ENCODE measurements around the gene URB1. TPM values are rescaled to one million over a fixed set of nuclear protein-coding genes. Genes with fewer than 3 reads are reported as not detected.

The URB1 gene
- total RNA-seq, 2 experiments from 2014 or later: 17.4 to 19.4 TPM

DNA sequence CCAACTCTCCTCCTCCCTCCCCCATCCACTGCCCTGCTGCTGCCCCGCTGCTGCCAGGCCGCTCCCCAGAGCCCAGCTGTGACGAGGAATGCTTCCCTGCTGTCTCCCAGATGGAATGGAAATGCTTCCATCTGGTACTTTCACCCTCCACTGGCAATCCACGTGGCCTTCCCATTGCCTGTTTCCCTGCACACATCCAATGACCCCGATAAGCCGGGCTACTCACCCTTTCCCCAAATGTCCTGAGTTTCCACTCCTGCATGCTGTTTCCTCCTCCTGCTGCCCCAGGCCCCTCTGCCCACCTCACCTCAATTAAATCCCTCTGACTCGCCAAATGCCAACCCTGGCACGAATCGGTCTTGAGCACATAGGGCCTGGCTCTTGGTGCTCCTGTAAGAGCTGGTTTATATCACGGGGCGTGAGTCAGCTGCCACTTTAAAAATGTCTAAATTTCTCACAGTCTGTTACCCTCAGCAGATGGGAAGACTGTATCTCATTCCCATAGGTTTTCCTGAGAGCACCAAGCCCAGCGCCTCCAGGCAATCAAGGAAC, 57.8 kb downstream of the URB1 start:
- CTCF ChIA-PET: interaction anchor here (1.0 kb wide), 1 partner anchor 9 kb away, joined by 3 read pairs; no protein-coding TSS in a partner anchor
- Mint-ChIP-seq H3K9me3 (ENCODE audit: insufficient read depth) (no peaks in the 10 kb centered on the region), H3K4me3 (no peak overlapping the region), H3K36me3 (ENCODE audit: low read depth) (peaks cover 68% of the 10 kb centered on the region), H3K27ac (no peak overlapping the region), H3K27me3 (ENCODE audit: low read depth) (no peaks in the 10 kb centered on the region), H3K4me1 (ENCODE audit: low read depth) (no peaks in the 10 kb centered on the region)
- POLR2A ChIA-PET: interaction anchor here (0.6 kb wide), 1 partner anchor 15 kb away, joined by 3 read pairs; no protein-coding TSS in a partner anchor
- no peak for ATAC-seq
- DNase-seq: no peak

DNA sequence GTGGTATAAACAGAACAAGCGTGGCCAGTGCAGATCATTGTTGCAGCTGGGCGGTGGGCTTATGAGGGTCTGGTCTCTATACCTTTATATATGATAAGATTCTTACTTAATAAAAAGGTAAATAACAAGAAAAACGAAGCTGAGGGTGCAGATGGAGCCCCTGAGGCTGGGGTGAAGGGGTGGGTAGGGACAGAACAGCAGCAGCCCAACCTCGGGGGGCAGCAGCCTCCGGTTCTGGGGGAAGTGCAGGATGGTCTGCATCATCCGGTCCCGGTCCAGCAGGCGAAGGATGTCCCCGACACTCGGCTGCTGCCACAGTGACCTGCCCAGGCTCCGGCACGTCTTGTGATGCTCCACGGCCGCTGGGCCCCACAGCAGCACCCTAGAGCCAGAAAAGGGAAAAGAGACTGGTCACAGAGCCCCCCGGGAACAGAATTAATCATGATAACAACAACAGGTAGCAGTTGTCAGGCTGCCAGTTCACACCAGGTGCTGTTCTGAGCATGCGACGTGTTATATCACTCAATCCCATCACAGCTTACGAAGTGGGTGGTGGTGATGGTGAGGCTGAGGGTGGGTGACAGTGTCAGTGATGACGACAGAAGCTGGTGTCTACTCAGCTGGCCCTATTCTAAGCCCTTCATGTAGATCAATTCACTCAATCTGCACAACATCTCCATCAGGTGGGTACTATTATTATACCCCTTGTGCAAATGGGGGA, 58.7 kb downstream of the URB1 start:
- no peaks in the 10 kb centered on the region for H3K9me3 Mint-ChIP-seq (ENCODE audit: insufficient read depth)
- no peaks in the 10 kb centered on the region for H3K4me1 Mint-ChIP-seq (ENCODE audit: low read depth)
- ATAC-seq: no peak
- H3K36me3 Mint-ChIP-seq (ENCODE audit: low read depth): peaks cover 67% of the 10 kb centered on the region
- no peak for DNase-seq
- ChIA-PET CTCF (no interaction called here), POLR2A (no interaction called here)
- H3K27ac Mint-ChIP-seq: no peak overlapping the region
- no peak overlapping the region for H3K4me3 Mint-ChIP-seq
- no peaks in the 10 kb centered on the region for H3K27me3 Mint-ChIP-seq (ENCODE audit: low read depth)

DNA sequence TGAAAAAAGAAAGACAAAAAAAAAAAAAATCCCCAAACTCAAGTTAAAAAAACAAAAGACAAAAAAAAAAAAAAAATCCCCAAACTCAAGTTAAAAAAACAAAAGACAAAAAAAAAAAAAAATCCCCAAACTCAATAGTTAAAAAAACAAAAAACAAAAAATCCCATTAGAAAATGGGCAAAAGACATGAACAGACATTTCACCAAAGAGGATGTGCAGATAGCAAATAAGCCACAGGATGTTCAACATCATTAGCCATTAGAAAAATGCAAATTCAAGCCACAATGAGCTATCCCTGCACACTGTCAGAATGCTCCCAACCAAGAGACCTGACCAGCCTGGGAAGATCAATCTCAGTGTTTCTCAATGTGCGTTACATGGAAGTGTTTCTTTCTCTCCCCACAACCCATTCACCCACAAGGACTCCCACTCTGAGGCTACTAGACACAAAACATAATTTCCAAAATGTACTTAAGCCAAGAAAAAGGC, 60.3 kb downstream of the URB1 start:
- H3K27me3 Mint-ChIP-seq (ENCODE audit: low read depth): no peaks in the 10 kb centered on the region
- peaks cover 64% of the 10 kb centered on the region for H3K36me3 Mint-ChIP-seq (ENCODE audit: low read depth)
- H3K27ac Mint-ChIP-seq: no peak overlapping the region
- POLR2A ChIA-PET: no interaction called here
- no peaks in the 10 kb centered on the region for H3K4me1 Mint-ChIP-seq (ENCODE audit: low read depth)
- DNase-seq (no peak), ATAC-seq (no peak)
- H3K4me3 Mint-ChIP-seq: no peak overlapping the region
- no peaks in the 10 kb centered on the region for H3K9me3 Mint-ChIP-seq (ENCODE audit: insufficient read depth)
- CTCF ChIA-PET: no interaction called here

DNA sequence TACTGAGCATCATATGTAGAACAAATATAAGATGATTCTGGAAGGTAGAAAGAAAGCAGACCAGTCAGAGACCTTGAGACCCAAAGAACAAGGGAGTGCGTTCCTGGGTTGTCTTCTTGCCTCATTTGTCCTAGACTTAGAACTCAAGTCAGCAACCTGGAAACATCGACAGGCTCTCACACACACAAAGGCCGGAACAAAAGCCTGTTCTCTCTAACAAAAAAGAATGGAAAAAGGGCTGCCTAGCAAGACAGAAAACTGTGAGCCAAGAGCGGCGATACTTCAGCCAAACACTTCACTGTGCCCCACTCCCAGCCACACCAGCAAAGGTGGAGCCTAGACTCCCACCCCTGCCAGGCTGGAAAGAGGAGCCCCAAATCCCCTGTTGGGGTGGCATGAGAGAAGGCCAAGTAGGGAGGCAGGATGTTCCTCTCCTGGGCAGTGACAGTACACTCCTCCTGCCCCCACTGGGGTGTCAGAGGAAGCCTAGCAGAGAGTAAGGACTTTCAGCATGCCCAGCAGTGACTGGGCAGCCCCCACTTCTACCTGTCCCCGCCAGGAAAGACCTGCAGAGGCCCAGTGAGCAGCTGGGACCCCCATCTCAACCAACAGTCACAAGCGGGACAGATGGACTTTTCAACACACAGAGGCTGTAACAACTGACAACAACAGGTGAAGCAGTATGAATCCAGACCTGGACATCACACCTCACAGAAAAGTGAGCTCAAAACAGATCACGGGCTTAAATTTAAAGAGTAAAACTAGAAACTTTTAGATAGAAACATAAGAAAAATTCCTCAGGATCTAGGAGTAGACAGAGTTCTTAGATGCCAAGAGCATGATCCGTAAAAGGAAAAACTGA, 61.1 kb downstream of the URB1 start:
- Mint-ChIP-seq H3K9me3 (ENCODE audit: insufficient read depth) (no peaks in the 10 kb centered on the region), H3K4me3 (no peak overlapping the region), H3K4me1 (ENCODE audit: low read depth) (no peaks in the 10 kb centered on the region), H3K27ac (no peak overlapping the region), H3K27me3 (ENCODE audit: low read depth) (no peaks in the 10 kb centered on the region), H3K36me3 (ENCODE audit: low read depth) (peaks cover 69% of the 10 kb centered on the region)
- POLR2A ChIA-PET: no interaction called here
- ATAC-seq (no peak), DNase-seq (no peak)
- CTCF ChIA-PET: no interaction called here

DNA sequence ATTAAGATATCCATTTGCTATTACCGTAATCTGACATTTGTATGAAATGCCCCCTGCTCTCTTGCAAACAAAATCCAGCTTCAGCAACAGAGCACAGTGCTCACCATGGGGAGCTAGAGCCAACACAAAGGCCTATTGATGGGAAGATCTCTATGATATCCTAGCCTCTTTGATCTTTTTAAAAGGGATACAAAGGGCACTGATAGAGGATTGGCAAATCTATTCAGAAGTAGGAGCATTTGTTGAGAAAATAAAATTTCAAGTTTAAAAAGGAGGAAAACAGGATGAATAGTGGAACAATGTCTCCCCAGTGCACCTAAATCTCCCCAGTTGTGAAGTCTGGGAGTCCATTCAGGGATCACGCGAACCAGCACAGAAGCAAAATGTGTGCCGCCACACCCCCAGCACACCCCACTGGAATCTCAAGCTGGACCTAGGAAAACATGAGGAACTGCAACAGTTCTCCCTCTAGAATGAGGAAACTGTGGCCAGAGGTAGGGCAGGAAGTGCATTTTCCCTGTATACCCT, 62.0 kb downstream of the URB1 start:
- no peak for ATAC-seq
- no peaks in the 10 kb centered on the region for H3K27me3 Mint-ChIP-seq (ENCODE audit: low read depth)
- ChIA-PET CTCF (no interaction called here), POLR2A (no interaction called here)
- peaks cover 68% of the 10 kb centered on the region for H3K36me3 Mint-ChIP-seq (ENCODE audit: low read depth)
- no peak overlapping the region for H3K27ac Mint-ChIP-seq
- no peaks in the 10 kb centered on the region for H3K4me1 Mint-ChIP-seq (ENCODE audit: low read depth)
- no peak for DNase-seq
- no peaks in the 10 kb centered on the region for H3K9me3 Mint-ChIP-seq (ENCODE audit: insufficient read depth)
- H3K4me3 Mint-ChIP-seq: no peak overlapping the region

GRCh38 chr21:32329776-32330175, 63.0 kb downstream of the URB1 start:
- no peaks in the 10 kb centered on the region for H3K27me3 Mint-ChIP-seq (ENCODE audit: low read depth)
- H3K9me3 Mint-ChIP-seq (ENCODE audit: insufficient read depth): no peaks in the 10 kb centered on the region
- DNase-seq: no peak
- H3K27ac Mint-ChIP-seq: no peak overlapping the region
- CTCF ChIA-PET: no interaction called here
- H3K36me3 Mint-ChIP-seq (ENCODE audit: low read depth): peaks cover 64% of the 10 kb centered on the region
- no peak for ATAC-seq
- H3K4me3 Mint-ChIP-seq: no peak overlapping the region
- no peaks in the 10 kb centered on the region for H3K4me1 Mint-ChIP-seq (ENCODE audit: low read depth)
- POLR2A ChIA-PET: no interaction called here

- no peak for DNase-seq
- Mint-ChIP-seq H3K27me3 (ENCODE audit: low read depth) (no peaks in the 10 kb centered on the region), H3K4me3 (no peak overlapping the region), H3K9me3 (ENCODE audit: insufficient read depth) (no peaks in the 10 kb centered on the region), H3K36me3 (ENCODE audit: low read depth) (peaks cover 65% of the 10 kb centered on the region), H3K4me1 (ENCODE audit: low read depth) (no peaks in the 10 kb centered on the region), H3K27ac (no peak overlapping the region)
- POLR2A ChIA-PET: no interaction called here
- no peak for ATAC-seq
- CTCF ChIA-PET: no interaction called here
Measured at GRCh38 chr21:32329331-32329730, 63.5 kb downstream of the URB1 start.

DNA sequence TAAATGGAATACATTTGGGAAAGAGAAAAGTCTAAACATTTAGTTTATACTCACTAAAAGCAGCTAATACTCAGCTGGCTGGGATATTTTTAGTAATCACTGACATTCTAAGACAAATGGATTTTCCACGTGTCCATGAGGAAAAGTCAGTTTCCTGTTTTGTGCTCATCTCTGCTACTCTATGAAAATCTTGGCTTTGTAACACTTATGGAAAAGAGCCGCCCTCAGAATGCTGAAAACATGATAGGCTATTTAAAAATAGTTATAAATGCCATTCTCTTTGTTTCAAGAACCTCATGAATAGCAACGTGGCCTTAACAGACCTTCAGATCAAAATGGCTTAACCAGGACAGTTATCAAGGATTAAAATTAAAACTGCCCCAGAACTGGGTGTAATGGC, 64.2 kb downstream of the URB1 start:
- Mint-ChIP-seq H3K4me3 (no peak overlapping the region), H3K27ac (no peak overlapping the region), H3K36me3 (ENCODE audit: low read depth) (peaks cover 68% of the 10 kb centered on the region), H3K27me3 (ENCODE audit: low read depth) (no peaks in the 10 kb centered on the region), H3K9me3 (ENCODE audit: insufficient read depth) (no peaks in the 10 kb centered on the region), H3K4me1 (ENCODE audit: low read depth) (no peaks in the 10 kb centered on the region)
- ChIA-PET CTCF (no interaction called here), POLR2A (no interaction called here)
- no peak for ATAC-seq
- DNase-seq: no peak

DNA sequence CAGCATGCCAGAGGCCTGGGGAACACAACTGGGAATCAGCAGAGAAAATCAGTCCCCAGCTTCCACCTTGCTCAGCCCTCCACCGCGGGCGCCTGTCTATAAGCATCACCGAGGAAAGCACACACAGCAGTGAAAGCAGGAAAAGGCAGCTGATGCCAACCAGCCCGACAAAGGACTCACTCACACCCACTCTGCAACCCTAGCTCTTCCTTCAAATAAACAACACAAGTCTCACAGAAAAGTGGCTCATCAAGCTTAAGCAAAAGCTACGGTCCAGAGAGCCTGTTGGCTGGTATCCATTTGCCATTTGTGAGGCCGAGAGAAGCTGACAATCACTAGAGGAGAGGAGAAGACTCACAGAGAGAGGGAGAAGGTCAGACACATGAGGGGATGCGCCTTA, 67.1 kb downstream of the URB1 start:
- POLR2A ChIA-PET: no interaction called here
- ATAC-seq: no peak
- H3K9me3 Mint-ChIP-seq (ENCODE audit: insufficient read depth): no peaks in the 10 kb centered on the region
- no peak for DNase-seq
- no peaks in the 10 kb centered on the region for H3K4me1 Mint-ChIP-seq (ENCODE audit: low read depth)
- H3K27ac Mint-ChIP-seq: no peak overlapping the region
- no peaks in the 10 kb centered on the region for H3K27me3 Mint-ChIP-seq (ENCODE audit: low read depth)
- H3K4me3 Mint-ChIP-seq: no peak overlapping the region
- H3K36me3 Mint-ChIP-seq (ENCODE audit: low read depth): peaks cover 57% of the 10 kb centered on the region
- CTCF ChIA-PET: no interaction called here

DNA sequence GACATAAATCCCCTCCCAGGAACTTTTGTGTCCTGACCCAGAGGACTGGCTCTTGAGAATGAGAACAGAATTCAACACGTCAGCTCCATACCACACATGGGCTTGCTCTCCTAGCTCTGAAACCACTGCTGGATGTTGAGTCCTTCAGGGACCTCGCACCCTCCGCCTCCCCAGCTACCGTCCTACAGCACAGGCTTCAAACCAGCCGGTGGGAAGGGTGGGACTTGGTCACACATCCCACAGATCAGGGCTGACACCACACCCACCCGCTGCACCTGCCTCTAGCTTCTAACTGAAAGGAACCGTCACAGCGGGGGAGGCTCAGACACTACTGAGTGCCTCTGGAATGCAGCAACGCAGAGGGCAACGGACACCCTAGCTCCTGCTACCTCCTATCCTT, 70.1 kb downstream of the URB1 start:
- Mint-ChIP-seq H3K4me1 (ENCODE audit: low read depth) (no peaks in the 10 kb centered on the region), H3K27ac (no peak overlapping the region), H3K36me3 (ENCODE audit: low read depth) (peaks cover 60% of the 10 kb centered on the region), H3K9me3 (ENCODE audit: insufficient read depth) (no peaks in the 10 kb centered on the region), H3K27me3 (ENCODE audit: low read depth) (no peaks in the 10 kb centered on the region), H3K4me3 (no peak overlapping the region)
- POLR2A ChIA-PET: no interaction called here
- DNase-seq (no peak), ATAC-seq (no peak)
- CTCF ChIA-PET: no interaction called here

- DNase-seq: no peak
- H3K36me3 Mint-ChIP-seq (ENCODE audit: low read depth): peaks cover 59% of the 10 kb centered on the region
- ChIA-PET POLR2A (no interaction called here), CTCF (no interaction called here)
- H3K4me1 Mint-ChIP-seq (ENCODE audit: low read depth): no peaks in the 10 kb centered on the region
- no peak for ATAC-seq
- H3K27me3 Mint-ChIP-seq (ENCODE audit: low read depth): no peaks in the 10 kb centered on the region
- no peaks in the 10 kb centered on the region for H3K9me3 Mint-ChIP-seq (ENCODE audit: insufficient read depth)
- no peak overlapping the region for H3K27ac Mint-ChIP-seq
- H3K4me3 Mint-ChIP-seq: no peak overlapping the region
Measured at GRCh38 chr21:32322103-32322502, 70.7 kb downstream of the URB1 start.

DNA sequence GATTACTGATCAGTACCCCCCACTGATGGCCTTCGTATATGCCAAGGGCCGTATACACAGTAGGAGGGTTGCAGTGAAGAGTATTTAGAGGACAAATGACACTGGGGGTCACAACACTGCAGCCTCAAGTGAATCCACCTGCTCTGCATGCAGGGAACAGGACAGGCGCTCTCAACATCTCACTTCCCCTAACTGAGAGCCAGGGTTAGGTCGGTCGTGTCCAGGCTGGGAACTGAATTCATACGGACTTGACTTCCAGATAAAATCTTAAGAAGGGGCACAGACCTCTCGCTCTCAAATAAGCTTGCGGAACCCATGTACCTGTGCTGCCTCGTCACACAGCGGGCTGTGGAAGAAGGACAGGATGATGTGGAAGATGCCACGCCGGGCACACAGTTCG, 71.3 kb downstream of the URB1 start:
- Mint-ChIP-seq H3K4me1 (ENCODE audit: low read depth) (no peaks in the 10 kb centered on the region), H3K27me3 (ENCODE audit: low read depth) (no peaks in the 10 kb centered on the region), H3K36me3 (ENCODE audit: low read depth) (peaks cover 56% of the 10 kb centered on the region), H3K4me3 (no peak overlapping the region), H3K9me3 (ENCODE audit: insufficient read depth) (no peaks in the 10 kb centered on the region), H3K27ac (no peak overlapping the region)
- POLR2A ChIA-PET: no interaction called here
- CTCF ChIA-PET: no interaction called here
- DNase-seq: no peak
- ATAC-seq: no peak

Data from activated CD8-positive, alpha-beta T cell treated with anti-CD3 and anti-CD28 coated beads, Interleukin-2, amount 10 ng/mL, durations not matched to agents 7 days and 5 days (primary cell).